Lung (tissue), 12 donors: ENCODE data around the gene NRG2. TPM values are rescaled to one million over a fixed set of nuclear protein-coding genes. Genes with fewer than 3 reads are reported as not detected.

Source experiments
- ATAC-seq: fragments of 200-7000 bp; cut with Tn5 transposase; one replicate; pipeline ENCODE4 v1.9.1; 2020; ENCODE audit warnings: moderate number of reproducible peaks; ENCODE audit not compliant: insufficient read depth, low FRiP score
- DNase-seq, 3 donors: peaks; one replicate each; pipeline ENCODE4 v3.0.0-alpha.2; 2013 to 2017
- H3K27ac ChIP-seq, 2 donors: one replicate each; pipeline ENCODE4 v1.5.1; 2013; ENCODE audit warnings: mild to moderate bottlenecking in 2 of 2, moderate library complexity in 2 of 2, control low read depth in 1 of 2, inconsistent platforms in 1 of 2, low read depth in 1 of 2, low read length in 1 of 2
- H3K27me3 ChIP-seq, 3 donors: one replicate each; pipeline ENCODE4 v1.5.1; 2013; ENCODE audit warnings: low read length in 2 of 3; ENCODE audit not compliant: control insufficient read depth in 3 of 3, insufficient read depth in 3 of 3
- H3K36me3 ChIP-seq, 4 donors: one replicate each; pipeline ENCODE4 v1.5.1; 2013; ENCODE audit warnings: low read length in 4 of 4, mild to moderate bottlenecking in 1 of 4, moderate library complexity in 1 of 4; ENCODE audit not compliant: control insufficient read depth in 4 of 4, insufficient read depth in 4 of 4
- H3K4me1 ChIP-seq, 5 donors: one replicate each; pipeline ENCODE4 v1.5.1; 2013; ENCODE audit warnings: low read length in 5 of 5, mild to moderate bottlenecking in 2 of 5, moderate library complexity in 1 of 5; ENCODE audit not compliant: control insufficient read depth in 5 of 5, insufficient read depth in 5 of 5
- H3K4me3 ChIP-seq: one replicate; pipeline ENCODE4 v1.5.1; 2013; ENCODE audit warnings: mild to moderate bottlenecking, control low read depth, moderate library complexity
- H3K9ac ChIP-seq, 2 donors: one replicate each; pipeline ENCODE4 v1.5.1; 2013; ENCODE audit warnings: low read length in 2 of 2, control low read depth in 1 of 2; ENCODE audit not compliant: insufficient read depth in 1 of 2
- H3K9me3 ChIP-seq, 4 donors: one replicate each; pipeline ENCODE4 v1.5.1; 2013; ENCODE audit warnings: low read length in 3 of 4, mild to moderate bottlenecking in 1 of 4, moderate library complexity in 1 of 4; ENCODE audit not compliant: control insufficient read depth in 4 of 4, insufficient read depth in 3 of 4
- WGBS, 2 donors: extraction: QIAGEN DNeasy Blood & Tissue Kit; methylation state at CpG; one replicate each; pipeline ENCODE4 v1.1.7; 2013; 5-methylcytosine and 5-hydroxymethylcytosine counted together
- polyA plus RNA-seq, 2 donors: library from polyadenylated mRNA; stranded (reverse); fragments of 200-250 nt; gene quantifications; one replicate each; pipeline ENCODE4 v1.2.1, GENCODE V29; 2013
- total RNA-seq, 2 donors: library from RNA; depleted of rRNA in 1 of 2; stranded (reverse); fragments of >200 nt in 1 of 2; gene quantifications; one replicate each; pipeline ENCODE4 v1.2.1, GENCODE V29; 2014 to 2021
- TF ChIP-seq, protein P1 (sequence below): IDR thresholded peaks from 2 replicates; pipeline ENCODE4 v1.5.1; 2012; ENCODE audit warnings: mild to moderate bottlenecking; ENCODE audit errors: control extremely low read depth, extremely low read depth
- donor health status: control.
- donor health status: control.
- donor health status: Bipolar disorder and iron deficiency.
- donor health status: healthy.
- donor health status: DM: yes; HTN: yes; CAD: no.

NRG2 gene
- total and polyA plus RNA-seq, 4 donors, result 0.41 to 3.0 (median 1.0) TPM

DNA sequence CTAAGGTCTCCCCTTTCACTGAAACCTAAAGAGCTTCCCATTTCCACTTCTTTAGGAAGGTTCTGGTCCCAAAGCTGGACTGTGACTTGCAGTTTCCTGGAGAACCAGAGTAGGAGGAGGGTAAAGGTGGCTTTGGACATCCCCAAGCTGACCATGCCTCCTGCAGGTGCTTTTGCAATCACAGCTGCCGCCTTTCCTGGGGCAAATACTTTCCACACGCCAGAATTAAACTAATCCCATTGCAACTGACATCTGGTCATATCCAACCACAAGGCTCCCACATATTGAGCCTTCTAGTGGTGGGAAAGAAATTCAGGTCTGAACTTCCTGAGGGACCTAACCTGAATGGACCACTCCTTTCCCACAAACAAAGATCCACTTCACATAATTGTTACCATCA, 92.7 kb downstream of the NRG2 start:
- TF ChIP-seq, protein P1, sequence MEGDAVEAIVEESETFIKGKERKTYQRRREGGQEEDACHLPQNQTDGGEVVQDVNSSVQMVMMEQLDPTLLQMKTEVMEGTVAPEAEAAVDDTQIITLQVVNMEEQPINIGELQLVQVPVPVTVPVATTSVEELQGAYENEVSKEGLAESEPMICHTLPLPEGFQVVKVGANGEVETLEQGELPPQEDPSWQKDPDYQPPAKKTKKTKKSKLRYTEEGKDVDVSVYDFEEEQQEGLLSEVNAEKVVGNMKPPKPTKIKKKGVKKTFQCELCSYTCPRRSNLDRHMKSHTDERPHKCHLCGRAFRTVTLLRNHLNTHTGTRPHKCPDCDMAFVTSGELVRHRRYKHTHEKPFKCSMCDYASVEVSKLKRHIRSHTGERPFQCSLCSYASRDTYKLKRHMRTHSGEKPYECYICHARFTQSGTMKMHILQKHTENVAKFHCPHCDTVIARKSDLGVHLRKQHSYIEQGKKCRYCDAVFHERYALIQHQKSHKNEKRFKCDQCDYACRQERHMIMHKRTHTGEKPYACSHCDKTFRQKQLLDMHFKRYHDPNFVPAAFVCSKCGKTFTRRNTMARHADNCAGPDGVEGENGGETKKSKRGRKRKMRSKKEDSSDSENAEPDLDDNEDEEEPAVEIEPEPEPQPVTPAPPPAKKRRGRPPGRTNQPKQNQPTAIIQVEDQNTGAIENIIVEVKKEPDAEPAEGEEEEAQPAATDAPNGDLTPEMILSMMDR, result no peak
- no peak overlapping the region for H3K4me3 ChIP-seq
- no peak for ATAC-seq
- H3K4me1 ChIP-seq, result peaks cover 0 to 11% (median 6%) of the 10 kb centered on the region in 5 donors
- no peak overlapping the region for H3K27ac ChIP-seq
- H3K9me3 ChIP-seq, result no peaks in the 10 kb centered on the region
- no peak overlapping the region for H3K9ac ChIP-seq
- WGBS, 2 donors, result 91 to 94% methylated on average over 2 of the region's 2 CpGs
- no peaks in the 10 kb centered on the region for H3K36me3 ChIP-seq
- no peak for DNase-seq
- no peaks in the 10 kb centered on the region for H3K27me3 ChIP-seq

DNA sequence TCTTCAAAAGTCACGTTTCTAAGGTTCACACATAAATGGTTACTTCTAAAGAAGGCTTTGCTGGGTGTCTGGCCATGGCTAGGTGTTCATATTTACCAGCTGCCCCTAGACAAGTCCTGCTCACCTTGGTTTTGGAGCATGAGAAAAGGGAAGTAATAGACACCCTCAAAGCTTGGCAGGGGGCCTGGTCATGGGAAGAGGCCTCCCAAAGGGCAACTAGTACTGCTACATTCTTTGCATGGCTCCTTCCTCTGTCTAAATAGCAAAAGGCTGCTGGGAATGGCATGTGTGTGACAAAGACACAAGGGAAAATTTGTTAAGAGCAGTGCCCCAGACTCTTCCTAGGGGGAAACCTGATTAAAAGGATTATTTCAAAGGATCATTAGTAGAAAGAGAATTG, 93.4 kb downstream of the NRG2 start:
- Histone ChIP-seq H3K9ac (no peak overlapping the region), H3K9me3 (no peaks in the 10 kb centered on the region), H3K27ac (no peak overlapping the region), H3K27me3 (no peaks in the 10 kb centered on the region), H3K36me3 (no peaks in the 10 kb centered on the region), H3K4me1 (peaks cover 0 to 11% (median 6%) of the 10 kb centered on the region in 5 donors), H3K4me3 (no peak overlapping the region)
- TF ChIP-seq, protein P1, result no peak
- 61 to 67% methylated on average over 1 of the region's 1 CpG for WGBS, 2 donors
- ATAC-seq, result no peak
- peak; percentile 26 to 45 (median 28) for DNase-seq

- Histone ChIP-seq H3K9me3 (peaks cover 0 to 2% (median under 1%) of the 10 kb centered on the region in 4 donors), H3K36me3 (no peaks in the 10 kb centered on the region), H3K27me3 (no peaks in the 10 kb centered on the region), H3K4me1 (peaks cover 0 to 11% (median 6%) of the 10 kb centered on the region in 5 donors), H3K27ac (no peak overlapping the region), H3K9ac (no peak overlapping the region), H3K4me3 (no peak overlapping the region)
- ATAC-seq, result no peak
- TF ChIP-seq, protein P1, result no peak
- DNase-seq, result no peak
Measured at GRCh38 chr5:139947727-139948126, 95.4 kb downstream of the NRG2 start.

DNA sequence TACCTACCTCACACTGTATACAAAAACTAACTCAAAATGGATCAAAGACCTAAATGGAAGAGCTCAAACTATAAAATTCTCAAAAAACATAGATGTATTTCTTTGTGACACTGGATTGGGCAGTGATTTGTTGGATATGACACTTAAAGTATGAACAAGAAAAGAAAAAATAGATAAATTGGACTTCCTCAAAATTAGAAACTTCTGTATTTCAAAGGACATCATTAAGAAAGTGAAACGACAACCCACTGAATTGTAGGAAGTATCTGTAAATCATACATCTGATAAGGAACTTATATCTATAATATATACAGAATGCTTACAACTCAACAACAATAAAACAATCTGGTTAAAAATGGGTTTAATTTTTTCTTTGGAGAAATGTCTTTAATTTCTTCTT, 96.7 kb downstream of the NRG2 start:
- WGBS, 2 donors, result 13 to 27% methylated on average over 1 of the region's 1 CpG

More for the DNA sequence above, 96.7 kb downstream of the NRG2 start:
- Histone ChIP-seq H3K4me1 (peaks cover 0 to 11% (median 0%) of the 10 kb centered on the region in 5 donors), H3K9me3 (peaks cover 0 to 5% (median 1%) of the 10 kb centered on the region in 4 donors), H3K4me3 (no peak overlapping the region), H3K27ac (no peak overlapping the region), H3K9ac (no peak overlapping the region), H3K27me3 (no peaks in the 10 kb centered on the region), H3K36me3 (no peaks in the 10 kb centered on the region)
- DNase-seq (no peak), ATAC-seq (no peak)
- TF ChIP-seq, protein P1, result no peak
